Activated gamma-delta T cell treated with anti-CD3 and anti-CD28 coated beads, Interleukin-2, amount 50 U/mL, for 16 hours (primary cell): ENCODE results near the gene ZNF202.
"Not testable (repeated sequence)": the region's sequence is repeated elsewhere in the genome, so short reads cannot be mapped to it uniquely, and the experiment has no call there.

Experiments
- DNase-seq: peaks from one replicate; pipeline ENCODE4 v3.0.0-alpha.2; 2020; ENCODE audit warnings: low read depth

ZNF202 gene

DNA sequence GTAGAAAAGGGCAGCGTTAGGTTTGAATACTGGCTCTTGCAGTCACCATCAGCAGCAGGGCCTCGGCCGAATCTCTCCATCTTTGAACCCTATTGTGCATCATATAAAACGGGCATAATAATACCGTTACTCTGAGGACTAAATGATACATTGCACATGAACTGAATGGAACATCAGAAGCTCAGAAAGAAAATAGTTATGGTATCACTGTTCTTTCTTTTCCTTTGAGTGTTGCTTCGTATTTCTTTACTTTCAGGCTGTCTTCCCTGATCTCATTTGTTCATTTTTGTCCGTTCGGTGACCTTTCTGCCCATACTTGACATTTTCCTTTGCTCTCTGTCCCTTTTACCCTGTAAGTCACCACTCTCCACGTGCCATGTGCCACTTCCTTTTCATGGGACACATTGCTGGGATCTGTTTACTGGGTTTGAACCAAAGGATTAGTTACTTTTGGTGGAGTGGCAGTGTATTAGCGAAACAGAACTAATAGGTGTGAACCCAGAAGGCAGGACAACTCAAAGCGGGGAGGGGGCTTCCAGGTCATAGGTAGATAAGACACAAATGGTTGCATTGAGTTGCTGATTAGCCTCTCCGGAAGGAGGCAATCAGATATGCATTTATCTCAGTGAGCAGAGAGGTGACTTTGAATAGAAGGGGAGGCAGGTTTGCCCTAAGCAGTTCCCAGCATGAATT is 717 bp upstream of the ZNF202 start:
- no peak for DNase-seq

DNA sequence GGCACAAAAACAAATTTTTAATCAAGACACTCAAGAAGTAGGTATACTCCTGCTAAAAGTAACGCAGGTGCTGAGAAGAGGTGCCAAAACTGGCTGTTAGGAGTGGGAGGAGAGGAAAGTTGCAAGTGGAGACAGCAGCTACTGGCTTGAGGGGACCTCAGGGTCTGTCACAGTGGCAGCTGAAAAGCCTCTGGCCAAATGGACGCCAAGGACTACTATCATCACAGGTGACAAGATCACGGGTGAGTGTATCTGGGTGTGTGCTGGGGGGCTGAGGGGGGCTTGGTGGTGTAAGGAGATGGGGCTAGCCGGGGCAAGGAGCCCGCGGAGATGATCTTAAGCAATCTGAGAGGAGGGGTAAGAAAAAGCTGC is 687 bp downstream of the ZNF202 start:
- no peak for DNase-seq

GRCh38 chr11:123738374-123738773 is 3.1 kb downstream of the ZNF202 start:
- DNase-seq: no peak

- no peak for DNase-seq
These were observed 4.7 kb downstream of the ZNF202 start for GRCh38 chr11:123736769-123737168.

DNA sequence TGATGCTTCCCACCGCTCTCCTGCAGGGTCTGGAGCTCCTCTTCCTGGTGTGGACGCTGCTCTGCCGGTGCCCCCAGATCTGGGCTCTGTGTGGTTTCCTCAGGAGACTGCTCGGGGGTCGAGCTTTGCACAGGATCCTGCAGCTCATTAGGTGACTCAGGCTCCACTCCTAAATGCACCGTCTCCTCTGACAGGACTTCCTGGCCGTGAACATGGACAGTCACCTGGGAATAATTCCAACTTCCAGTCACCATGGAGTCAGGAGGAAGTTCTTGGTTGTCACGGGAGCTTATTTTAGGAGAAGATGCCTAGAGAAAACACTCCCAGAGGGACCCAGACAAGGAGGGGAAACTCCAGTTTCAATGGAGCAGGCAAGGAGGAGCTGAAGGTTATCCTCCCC is 11.9 kb downstream of the ZNF202 start:
- no peak for DNase-seq

DNA sequence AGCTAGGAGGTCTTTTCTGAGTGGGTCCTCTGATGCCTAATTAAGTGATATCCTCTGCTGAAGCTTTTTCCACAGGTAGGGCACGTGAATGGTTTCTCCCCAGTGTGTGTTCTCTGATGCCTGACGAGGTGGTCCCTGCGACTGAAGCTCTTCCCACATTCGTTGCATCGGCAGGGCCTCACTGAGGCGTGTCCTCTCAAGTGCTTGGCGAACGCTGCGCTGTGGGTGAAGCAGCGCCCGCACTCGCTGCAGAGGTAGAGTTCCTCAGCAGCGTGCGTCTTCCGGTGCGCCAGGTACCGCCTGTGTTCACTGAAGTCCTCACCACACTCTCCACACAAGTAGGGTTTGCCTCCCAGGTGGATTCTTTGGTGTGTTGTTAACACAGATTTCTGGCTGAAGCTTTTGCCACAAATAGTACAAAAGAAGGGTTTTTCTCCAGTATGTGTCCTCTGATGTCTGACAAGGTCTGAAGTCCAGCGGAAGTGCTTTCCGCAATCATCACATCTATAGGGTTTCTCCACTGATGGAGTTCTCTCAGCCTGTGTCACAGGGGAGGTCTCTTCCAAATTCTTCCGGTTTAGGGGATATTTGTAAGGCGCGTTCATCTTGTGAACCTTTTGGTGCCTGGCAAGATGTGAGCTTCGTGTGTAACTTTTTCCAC is 15.3 kb downstream of the ZNF202 start:
- no peak for DNase-seq

DNA sequence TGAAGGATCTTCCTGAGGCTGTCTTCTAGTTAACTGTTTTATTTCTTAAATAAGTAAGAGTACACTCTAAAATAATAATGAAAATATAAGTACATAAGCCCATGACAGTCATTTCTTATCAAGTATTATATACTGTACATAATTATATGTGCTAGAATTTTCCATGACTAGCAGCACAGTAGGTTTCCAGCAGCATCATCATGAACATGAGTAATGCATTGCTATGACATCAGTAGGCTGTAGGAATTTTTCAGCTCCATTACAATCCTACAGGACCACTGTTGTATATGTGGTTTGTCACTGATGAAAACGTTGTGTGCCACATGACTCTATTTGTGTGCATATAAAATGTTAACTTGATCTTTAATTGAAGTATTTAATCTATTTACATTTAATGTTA is 22.0 kb downstream of the ZNF202 start:
- no peak for DNase-seq

GRCh38 chr11:123718469-123718868 is 23.0 kb downstream of the ZNF202 start:
- DNase-seq: no peak

DNA sequence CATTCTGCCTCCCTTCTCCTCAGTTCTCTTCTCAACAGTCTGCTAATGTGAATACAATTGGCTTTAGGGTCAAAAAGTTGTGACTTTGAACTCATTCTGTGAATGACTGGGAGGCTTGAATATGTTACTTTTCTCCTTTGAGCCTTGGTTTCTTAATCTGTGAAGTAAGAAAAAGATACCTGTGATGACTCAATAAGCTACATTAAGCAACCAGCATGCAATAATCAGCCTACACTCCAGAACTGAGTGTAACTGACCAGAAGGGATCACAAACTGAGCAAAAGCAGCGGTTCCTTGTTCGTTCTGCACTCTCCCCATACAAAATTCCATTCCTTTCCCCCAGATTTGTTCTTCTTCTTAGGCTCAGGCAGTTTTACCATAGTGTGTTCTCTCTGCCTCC is 23.4 kb downstream of the ZNF202 start:
- no peak for DNase-seq

DNA sequence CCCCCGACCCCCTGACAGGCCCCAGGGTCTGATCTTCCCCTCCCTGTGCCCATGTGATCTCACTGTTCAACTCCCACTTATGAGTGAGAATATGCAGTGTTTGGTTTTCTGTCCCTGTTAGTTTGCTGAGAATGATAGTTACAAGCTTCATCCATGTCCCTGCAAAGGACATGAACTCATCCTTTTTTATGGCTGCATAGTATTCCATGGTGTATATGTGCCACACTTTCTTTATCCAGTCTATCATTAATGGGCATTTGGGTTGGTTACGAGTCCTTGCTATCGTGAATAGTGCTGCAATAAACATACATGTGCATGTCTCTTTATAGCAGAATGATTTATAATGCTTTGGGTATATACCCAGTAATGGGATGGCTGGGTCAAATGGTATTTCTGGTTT is 28.8 kb downstream of the ZNF202 start:
- not testable (repeated sequence) for DNase-seq

DNA sequence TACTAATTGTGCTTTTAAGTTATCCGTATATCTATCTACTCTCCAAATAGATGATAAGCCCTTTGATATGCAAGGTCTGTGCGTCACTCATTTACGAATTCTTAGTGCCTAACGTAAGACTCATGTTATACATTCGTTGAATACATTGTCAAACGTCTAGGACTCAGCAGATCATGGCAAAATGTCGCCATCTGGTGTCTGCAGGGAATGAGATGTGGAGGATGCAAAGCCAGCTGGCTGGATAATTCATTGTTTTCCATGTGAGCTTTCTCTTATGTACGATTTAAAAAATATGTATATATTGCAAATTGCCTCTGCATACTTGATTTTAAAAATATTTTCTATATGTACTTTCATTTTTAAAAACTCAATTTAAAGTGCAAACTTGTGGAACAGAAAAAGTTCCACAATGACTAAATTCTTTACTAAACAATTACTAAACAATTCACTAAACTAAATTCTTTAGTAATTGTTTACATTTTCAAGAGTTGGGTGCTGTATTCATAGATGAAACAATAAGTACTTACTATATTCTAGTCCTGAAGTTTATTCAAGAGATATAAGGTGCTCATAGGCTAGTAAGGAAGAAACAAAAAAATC is 33.8 kb downstream of the ZNF202 start:
- DNase-seq: peak; percentile 22

GRCh38 chr11:123707206-123707605 is 34.3 kb downstream of the ZNF202 start:
- no peak for DNase-seq

GRCh38 chr11:123704341-123704740 is 37.1 kb downstream of the ZNF202 start:
- no peak for DNase-seq

- no peak for DNase-seq
These were observed 38.8 kb downstream of the ZNF202 start for GRCh38 chr11:123702696-123703095.

GRCh38 chr11:123702139-123702538 is 39.3 kb downstream of the ZNF202 start:
- DNase-seq: no peak

GRCh38 chr11:123700772-123701171 is 40.7 kb downstream of the ZNF202 start:
- DNase-seq: no peak

GRCh38 chr11:123698546-123699127 is 42.8 kb downstream of the ZNF202 start:
- no peak for DNase-seq

- no peak for DNase-seq
These were observed 45.3 kb downstream of the ZNF202 start for GRCh38 chr11:123696183-123696582.

DNA sequence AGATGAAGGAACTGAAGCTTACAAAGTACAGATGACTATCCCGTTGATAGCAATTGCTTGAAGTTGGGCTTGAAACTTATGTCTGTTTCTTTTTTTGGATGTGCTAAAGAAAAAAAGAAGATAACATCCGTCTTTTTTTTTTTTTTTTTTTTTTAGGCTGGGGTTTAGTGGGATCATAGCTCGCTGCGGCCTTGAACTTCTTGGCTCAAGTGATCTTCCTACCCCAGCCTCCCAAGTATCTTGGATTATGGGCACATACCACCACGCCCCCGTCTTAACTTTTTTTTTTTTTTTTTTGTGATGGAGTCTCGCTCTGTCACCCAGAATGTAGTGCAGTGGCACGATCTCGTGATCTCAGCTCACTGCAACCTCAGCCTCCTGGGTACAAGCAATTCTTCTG is 46.2 kb downstream of the ZNF202 start:
- DNase-seq: no peak

DNA sequence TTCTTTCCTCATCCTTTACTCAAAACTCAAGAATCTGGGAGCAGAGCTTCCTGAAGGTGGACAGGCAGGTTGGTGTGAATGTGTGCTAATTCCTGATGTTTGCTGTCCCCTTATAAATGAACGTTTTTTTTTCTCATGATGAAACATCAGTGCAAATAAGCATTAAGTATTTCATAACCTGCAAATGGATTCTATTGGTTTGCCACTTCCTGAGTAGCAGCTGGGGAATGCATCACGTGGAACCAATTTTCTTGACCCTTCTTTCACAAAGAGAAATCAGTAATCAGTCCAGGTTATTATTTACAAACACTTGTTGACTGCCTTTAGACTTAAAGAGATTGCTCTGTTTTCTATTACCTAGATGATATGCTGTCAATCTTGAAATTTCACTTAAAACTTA is 46.9 kb downstream of the ZNF202 start:
- DNase-seq: no peak

DNA sequence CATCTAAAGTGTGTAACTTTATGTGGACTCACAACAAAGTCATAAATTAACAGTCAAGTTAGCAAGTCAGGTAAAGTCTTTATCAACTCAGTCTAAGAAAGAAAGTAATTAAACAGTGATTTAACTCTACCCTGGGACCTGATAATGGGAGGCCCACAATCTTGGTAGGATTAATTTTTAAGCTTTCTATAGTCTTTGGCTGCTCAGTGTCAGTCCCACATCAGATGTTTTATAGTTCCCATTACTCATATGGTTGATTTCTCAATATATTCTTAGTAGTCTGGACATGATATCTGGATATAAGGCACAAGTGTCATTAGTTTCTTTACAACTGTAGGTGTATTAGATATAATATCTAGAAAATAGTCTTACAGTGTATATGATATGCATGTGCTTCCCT is 48.5 kb downstream of the ZNF202 start:
- DNase-seq: no peak

DNA sequence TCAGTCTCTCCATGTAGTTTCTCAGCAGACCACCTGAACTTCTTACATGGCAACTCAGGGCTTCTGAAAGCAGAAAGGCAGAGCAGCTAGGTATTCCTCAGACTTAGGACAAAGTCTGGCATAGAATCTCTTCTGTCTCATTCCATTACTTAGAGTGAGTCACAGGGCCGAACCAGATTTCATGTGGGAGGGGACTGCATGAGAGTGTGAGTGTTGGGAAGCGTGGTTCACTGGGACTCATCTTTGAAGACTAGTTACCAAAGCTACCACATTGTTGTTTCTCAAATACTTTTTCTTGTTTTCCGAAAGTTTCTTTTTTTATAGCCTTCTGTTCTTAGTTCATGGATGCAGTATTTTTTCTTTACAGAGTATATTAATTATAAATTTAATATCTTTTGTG is 51.0 kb downstream of the ZNF202 start:
- no peak for DNase-seq

DNA sequence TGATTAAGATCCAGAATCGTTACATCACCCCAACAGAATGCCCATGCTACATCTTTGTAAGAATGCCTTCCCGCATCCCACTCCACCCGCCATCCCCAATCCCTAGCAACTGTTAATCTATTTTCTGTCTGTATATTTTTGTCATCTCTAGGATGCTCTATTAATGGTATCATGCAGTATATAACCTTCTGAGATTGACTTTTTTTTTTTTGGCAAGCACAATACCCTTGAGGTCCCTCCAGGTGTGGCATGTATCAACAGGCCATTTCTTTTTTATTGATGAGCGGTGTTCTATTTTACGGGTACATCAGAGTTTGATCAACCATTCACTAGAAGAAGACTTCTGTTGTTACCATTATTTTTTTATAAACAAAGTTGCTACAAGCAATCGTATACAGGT is 56.9 kb downstream of the ZNF202 start:
- DNase-seq: no peak
